ENCODE data around the gene ABCB8.

DNA sequence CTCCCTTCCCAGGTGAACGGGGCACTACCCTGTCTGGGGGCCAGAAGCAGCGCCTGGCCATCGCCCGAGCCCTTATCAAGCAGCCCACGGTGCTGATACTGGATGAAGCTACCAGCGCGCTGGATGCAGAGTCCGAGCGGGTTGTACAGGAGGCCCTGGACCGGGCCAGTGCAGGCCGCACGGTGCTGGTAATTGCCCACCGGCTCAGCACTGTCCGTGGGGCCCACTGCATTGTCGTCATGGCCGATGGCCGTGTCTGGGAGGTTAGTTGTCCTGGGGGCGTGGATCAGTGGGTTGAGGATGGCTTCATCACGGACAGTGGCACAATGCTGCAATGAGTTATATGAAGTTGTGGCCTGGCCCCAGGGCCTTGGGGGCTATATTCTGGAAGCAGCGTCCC, 15.7 kb downstream of the ABCB8 start:
- TF ChIP-seq RCOR1 (IDR thresholded peaks at IDR 0.05; ENCODE audit: insufficient replicate concordance, low read length) = no peak
- TF ChIP-seq, protein P1, sequence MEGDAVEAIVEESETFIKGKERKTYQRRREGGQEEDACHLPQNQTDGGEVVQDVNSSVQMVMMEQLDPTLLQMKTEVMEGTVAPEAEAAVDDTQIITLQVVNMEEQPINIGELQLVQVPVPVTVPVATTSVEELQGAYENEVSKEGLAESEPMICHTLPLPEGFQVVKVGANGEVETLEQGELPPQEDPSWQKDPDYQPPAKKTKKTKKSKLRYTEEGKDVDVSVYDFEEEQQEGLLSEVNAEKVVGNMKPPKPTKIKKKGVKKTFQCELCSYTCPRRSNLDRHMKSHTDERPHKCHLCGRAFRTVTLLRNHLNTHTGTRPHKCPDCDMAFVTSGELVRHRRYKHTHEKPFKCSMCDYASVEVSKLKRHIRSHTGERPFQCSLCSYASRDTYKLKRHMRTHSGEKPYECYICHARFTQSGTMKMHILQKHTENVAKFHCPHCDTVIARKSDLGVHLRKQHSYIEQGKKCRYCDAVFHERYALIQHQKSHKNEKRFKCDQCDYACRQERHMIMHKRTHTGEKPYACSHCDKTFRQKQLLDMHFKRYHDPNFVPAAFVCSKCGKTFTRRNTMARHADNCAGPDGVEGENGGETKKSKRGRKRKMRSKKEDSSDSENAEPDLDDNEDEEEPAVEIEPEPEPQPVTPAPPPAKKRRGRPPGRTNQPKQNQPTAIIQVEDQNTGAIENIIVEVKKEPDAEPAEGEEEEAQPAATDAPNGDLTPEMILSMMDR (conservative IDR thresholded peaks at IDR 0.05; ENCODE audit: low read depth, low read length) = no peak
